ENCODE measurements around the gene SCN4B.
"Not testable (repeated sequence)": the region's sequence is repeated elsewhere in the genome, so short reads cannot be mapped to it uniquely, and the experiment has no call there.

DNA sequence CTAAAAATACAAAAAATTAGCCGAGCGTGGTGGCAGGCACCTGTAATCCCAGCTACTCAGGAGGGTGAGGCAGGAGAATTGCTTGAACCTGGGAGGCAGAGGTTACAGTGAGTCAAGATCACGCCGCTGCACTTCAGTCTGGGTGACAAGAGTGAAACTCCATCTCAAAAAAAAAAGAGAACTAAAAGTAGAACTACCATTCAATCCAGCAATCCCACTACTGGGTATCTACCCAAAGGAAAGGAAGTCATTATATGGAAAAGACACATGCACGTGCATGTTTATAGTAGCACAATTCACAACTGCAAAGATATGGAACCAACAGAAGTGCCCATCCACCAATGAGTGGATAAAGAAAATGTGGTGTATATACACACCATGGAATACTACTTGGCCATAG, 31.1 kb upstream of the SCN4B start:
- TF ChIP-seq, protein P1, sequence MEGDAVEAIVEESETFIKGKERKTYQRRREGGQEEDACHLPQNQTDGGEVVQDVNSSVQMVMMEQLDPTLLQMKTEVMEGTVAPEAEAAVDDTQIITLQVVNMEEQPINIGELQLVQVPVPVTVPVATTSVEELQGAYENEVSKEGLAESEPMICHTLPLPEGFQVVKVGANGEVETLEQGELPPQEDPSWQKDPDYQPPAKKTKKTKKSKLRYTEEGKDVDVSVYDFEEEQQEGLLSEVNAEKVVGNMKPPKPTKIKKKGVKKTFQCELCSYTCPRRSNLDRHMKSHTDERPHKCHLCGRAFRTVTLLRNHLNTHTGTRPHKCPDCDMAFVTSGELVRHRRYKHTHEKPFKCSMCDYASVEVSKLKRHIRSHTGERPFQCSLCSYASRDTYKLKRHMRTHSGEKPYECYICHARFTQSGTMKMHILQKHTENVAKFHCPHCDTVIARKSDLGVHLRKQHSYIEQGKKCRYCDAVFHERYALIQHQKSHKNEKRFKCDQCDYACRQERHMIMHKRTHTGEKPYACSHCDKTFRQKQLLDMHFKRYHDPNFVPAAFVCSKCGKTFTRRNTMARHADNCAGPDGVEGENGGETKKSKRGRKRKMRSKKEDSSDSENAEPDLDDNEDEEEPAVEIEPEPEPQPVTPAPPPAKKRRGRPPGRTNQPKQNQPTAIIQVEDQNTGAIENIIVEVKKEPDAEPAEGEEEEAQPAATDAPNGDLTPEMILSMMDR (IDR thresholded peaks at IDR 0.05) = not testable (repeated sequence)
- not testable (repeated sequence) for TF ChIP-seq POLR2A (IDR thresholded peaks at IDR 0.05)
